ENCODE data around the gene LDB2. TPM values are rescaled to one million over a fixed set of nuclear protein-coding genes. Genes with fewer than 3 reads are reported as not detected.
"Not testable (repeated sequence)": the region's sequence is repeated elsewhere in the genome, so short reads cannot be mapped to it uniquely, and the experiment has no call there.

The LDB2 gene
- total RNA-seq, 2 donors from 2014 or later = not detected

GRCh38 chr4:16661813-16662212 lies 236.6 kb downstream of the LDB2 start:
- Mint-ChIP-seq H3K4me1 (no peaks in the 10 kb centered on the region), H3K27me3 (no peaks in the 10 kb centered on the region), H3K36me3 (ENCODE audit: low read depth) (no peaks in the 10 kb centered on the region), H3K4me3 (no peak overlapping the region), H3K9me3 (peaks cover 4% of the 10 kb centered on the region), H3K27ac (no peak overlapping the region)
- no peak for ATAC-seq (replicated peaks)

- Mint-ChIP-seq H3K9me3 (peaks cover 4% of the 10 kb centered on the region), H3K4me1 (no peaks in the 10 kb centered on the region), H3K36me3 (ENCODE audit: low read depth) (no peaks in the 10 kb centered on the region), H3K27ac (no peak overlapping the region), H3K27me3 (no peaks in the 10 kb centered on the region), H3K4me3 (no peak overlapping the region)
- no peak for ATAC-seq (replicated peaks)
Observed at GRCh38 chr4:16660656-16661055, 237.8 kb downstream of the LDB2 start.

- no peak for ATAC-seq (replicated peaks)
- Mint-ChIP-seq H3K4me1 (no peaks in the 10 kb centered on the region), H3K27me3 (no peaks in the 10 kb centered on the region), H3K9me3 (peaks cover 4% of the 10 kb centered on the region), H3K36me3 (ENCODE audit: low read depth) (no peaks in the 10 kb centered on the region), H3K4me3 (no peak overlapping the region), H3K27ac (no peak overlapping the region)
Observed at GRCh38 chr4:16659694-16660093, 238.8 kb downstream of the LDB2 start.

- H3K36me3 Mint-ChIP-seq (ENCODE audit: low read depth) = no peaks in the 10 kb centered on the region
- H3K4me1 Mint-ChIP-seq = no peaks in the 10 kb centered on the region
- no peak for ATAC-seq (replicated peaks)
- H3K27me3 Mint-ChIP-seq = no peaks in the 10 kb centered on the region
- no peak overlapping the region for H3K4me3 Mint-ChIP-seq
- H3K27ac Mint-ChIP-seq = no peak overlapping the region
- peaks cover 4% of the 10 kb centered on the region for H3K9me3 Mint-ChIP-seq
Observed at GRCh38 chr4:16659079-16659478, 239.4 kb downstream of the LDB2 start.

GRCh38 chr4:16658183-16658582 lies 240.3 kb downstream of the LDB2 start:
- H3K4me1 Mint-ChIP-seq = no peaks in the 10 kb centered on the region

GRCh38 chr4:16655111-16655510 lies 243.3 kb downstream of the LDB2 start:
- H3K36me3 Mint-ChIP-seq (ENCODE audit: low read depth) = no peaks in the 10 kb centered on the region
- no peaks in the 10 kb centered on the region for H3K4me1 Mint-ChIP-seq
- no peaks in the 10 kb centered on the region for H3K27me3 Mint-ChIP-seq
- H3K4me3 Mint-ChIP-seq = no peak overlapping the region
- no peak for ATAC-seq (replicated peaks)
- no peaks in the 10 kb centered on the region for H3K9me3 Mint-ChIP-seq
- H3K27ac Mint-ChIP-seq = no peak overlapping the region

More at GRCh38 chr4:16658183-16658582, 240.3 kb downstream of the LDB2 start:
- Mint-ChIP-seq H3K27me3 (no peaks in the 10 kb centered on the region), H3K4me3 (no peak overlapping the region), H3K9me3 (no peaks in the 10 kb centered on the region), H3K36me3 (ENCODE audit: low read depth) (no peaks in the 10 kb centered on the region), H3K27ac (no peak overlapping the region)
- ATAC-seq (replicated peaks) = no peak

- H3K36me3 Mint-ChIP-seq (ENCODE audit: low read depth) = no peaks in the 10 kb centered on the region
- H3K9me3 Mint-ChIP-seq = no peaks in the 10 kb centered on the region
- no peaks in the 10 kb centered on the region for H3K4me1 Mint-ChIP-seq
- no peak for ATAC-seq (replicated peaks)
- no peak overlapping the region for H3K27ac Mint-ChIP-seq
- H3K27me3 Mint-ChIP-seq = no peaks in the 10 kb centered on the region
- no peak overlapping the region for H3K4me3 Mint-ChIP-seq
Observed at GRCh38 chr4:16652732-16653305, 245.6 kb downstream of the LDB2 start.

- Mint-ChIP-seq H3K27ac (no peak overlapping the region), H3K9me3 (no peaks in the 10 kb centered on the region), H3K4me1 (no peaks in the 10 kb centered on the region), H3K27me3 (no peaks in the 10 kb centered on the region), H3K36me3 (ENCODE audit: low read depth) (no peaks in the 10 kb centered on the region), H3K4me3 (no peak overlapping the region)
- ATAC-seq (replicated peaks) = no peak
Observed at GRCh38 chr4:16646459-16646858, 252.0 kb downstream of the LDB2 start.

GRCh38 chr4:16643893-16644292 lies 254.6 kb downstream of the LDB2 start:
- ATAC-seq (replicated peaks) = no peak
- no peak overlapping the region for H3K27ac Mint-ChIP-seq
- no peak overlapping the region for H3K4me3 Mint-ChIP-seq
- no peaks in the 10 kb centered on the region for H3K27me3 Mint-ChIP-seq
- H3K4me1 Mint-ChIP-seq = no peaks in the 10 kb centered on the region
- H3K36me3 Mint-ChIP-seq (ENCODE audit: low read depth) = no peaks in the 10 kb centered on the region
- no peaks in the 10 kb centered on the region for H3K9me3 Mint-ChIP-seq

GRCh38 chr4:16642897-16643296 lies 255.5 kb downstream of the LDB2 start:
- Mint-ChIP-seq H3K4me1 (no peaks in the 10 kb centered on the region), H3K27me3 (no peaks in the 10 kb centered on the region), H3K9me3 (no peaks in the 10 kb centered on the region), H3K27ac (no peak overlapping the region), H3K4me3 (no peak overlapping the region), H3K36me3 (ENCODE audit: low read depth) (no peaks in the 10 kb centered on the region)
- ATAC-seq (replicated peaks) = no peak

GRCh38 chr4:16641971-16642370 lies 256.5 kb downstream of the LDB2 start:
- no peaks in the 10 kb centered on the region for H3K9me3 Mint-ChIP-seq
- no peaks in the 10 kb centered on the region for H3K36me3 Mint-ChIP-seq (ENCODE audit: low read depth)
- H3K4me3 Mint-ChIP-seq = no peak overlapping the region
- no peak overlapping the region for H3K27ac Mint-ChIP-seq
- no peaks in the 10 kb centered on the region for H3K27me3 Mint-ChIP-seq
- H3K4me1 Mint-ChIP-seq = no peaks in the 10 kb centered on the region
- no peak for ATAC-seq (replicated peaks)

GRCh38 chr4:16636912-16637630 lies 261.4 kb downstream of the LDB2 start:
- no peak overlapping the region for H3K4me3 Mint-ChIP-seq
- H3K4me1 Mint-ChIP-seq = no peaks in the 10 kb centered on the region
- no peak overlapping the region for H3K27ac Mint-ChIP-seq
- no peaks in the 10 kb centered on the region for H3K36me3 Mint-ChIP-seq (ENCODE audit: low read depth)
- no peak for ATAC-seq (replicated peaks)
- H3K9me3 Mint-ChIP-seq = peaks cover 4% of the 10 kb centered on the region
- H3K27me3 Mint-ChIP-seq = no peaks in the 10 kb centered on the region

- ATAC-seq (replicated peaks) = no peak
- H3K36me3 Mint-ChIP-seq (ENCODE audit: low read depth) = no peaks in the 10 kb centered on the region
- no peaks in the 10 kb centered on the region for H3K4me1 Mint-ChIP-seq
- peaks cover 9% of the 10 kb centered on the region for H3K9me3 Mint-ChIP-seq
- no peak overlapping the region for H3K4me3 Mint-ChIP-seq
- H3K27me3 Mint-ChIP-seq = no peaks in the 10 kb centered on the region
- no peak overlapping the region for H3K27ac Mint-ChIP-seq
Observed at GRCh38 chr4:16636304-16636703, 262.1 kb downstream of the LDB2 start.

GRCh38 chr4:16629274-16629673 lies 269.2 kb downstream of the LDB2 start:
- not testable (repeated sequence) for H3K27me3 Mint-ChIP-seq; H3K36me3 Mint-ChIP-seq (ENCODE audit: low read depth); H3K4me1 Mint-ChIP-seq; H3K4me3 Mint-ChIP-seq; ATAC-seq (replicated peaks); H3K27ac Mint-ChIP-seq
- peaks cover 12% of the 10 kb centered on the region for H3K9me3 Mint-ChIP-seq

GRCh38 chr4:16628835-16629234 lies 269.6 kb downstream of the LDB2 start:
- peaks cover 11% of the 10 kb centered on the region for H3K9me3 Mint-ChIP-seq
- not testable (repeated sequence) for ATAC-seq (replicated peaks); H3K4me1 Mint-ChIP-seq; H3K36me3 Mint-ChIP-seq (ENCODE audit: low read depth); H3K4me3 Mint-ChIP-seq; H3K27me3 Mint-ChIP-seq; H3K27ac Mint-ChIP-seq

Data from activated T-helper 17 cell treated with anti-CD3 and anti-CD28 coated beads, Interleukin-2, amount 50 U/mL, for 72 hours (primary cell).